KMS-11 (cell line): ENCODE data around the gene KCND2.
"Not testable (repeated sequence)": the region's sequence is repeated elsewhere in the genome, so short reads cannot be mapped to it uniquely, and the experiment has no call there.

Experiments used
- H2AFZ ChIP-seq: fragments of 200-600 bp; sonication (generic); 2 replicates; pipeline ENCODE4 v1.6.1; 2016; ENCODE audit warnings: antibody characterized with exemption, mixed run types, low read depth
- H3K27ac ChIP-seq: fragments of 200-600 bp; sonication (generic); 2 replicates; pipeline ENCODE4 v1.6.1; 2016; ENCODE audit warnings: mild to moderate bottlenecking, mixed run types
- H3K27me3 ChIP-seq: fragments of 200-600 bp; sonication (generic); 2 replicates; pipeline ENCODE4 v1.6.1; 2017; ENCODE audit warnings: mild to moderate bottlenecking, low read depth, mixed run types, moderate library complexity; ENCODE audit not compliant: insufficient read depth
- H3K36me3 ChIP-seq: fragments of 200-600 bp; sonication (generic); 2 replicates; pipeline ENCODE4 v1.6.1; 2017; ENCODE audit warnings: mild to moderate bottlenecking, mixed run types; ENCODE audit not compliant: insufficient read depth
- H3K4me1 ChIP-seq: fragments of 200-600 bp; sonication (generic); 2 replicates; pipeline ENCODE4 v1.6.1; 2016; ENCODE audit warnings: mild to moderate bottlenecking, low read depth, mixed run types; ENCODE audit not compliant: poor library complexity, severe bottlenecking
- H3K4me2 ChIP-seq: fragments of 200-600 bp; sonication (generic); 2 replicates; pipeline ENCODE4 v1.7.0; 2016; ENCODE audit warnings: mild to moderate bottlenecking, mixed run types
- H3K4me3 ChIP-seq: fragments of 200-600 bp; sonication (generic); IDR thresholded peaks from 2 replicates; pipeline ENCODE4 v1.6.1; 2017; ENCODE audit warnings: low read depth, low read length, mixed read lengths; ENCODE audit not compliant: insufficient read depth
- H3K79me2 ChIP-seq: fragments of 200-600 bp; sonication (generic); 2 replicates; pipeline ENCODE4 v1.6.1; 2016; ENCODE audit warnings: low read depth, mixed run types; ENCODE audit not compliant: insufficient read depth
- H3K9ac ChIP-seq: fragments of 200-600 bp; sonication (generic); 2 replicates; pipeline ENCODE4 v1.6.1; 2016; ENCODE audit warnings: mild to moderate bottlenecking, mixed run types
- H4K20me1 ChIP-seq: fragments of 200-600 bp; sonication (generic); 2 replicates; pipeline ENCODE4 v1.6.1; 2016; ENCODE audit warnings: mild to moderate bottlenecking, mixed run types; ENCODE audit not compliant: insufficient read depth
- TF ChIP-seq, protein P1 (sequence below): fragments of 200-600 bp; sonication (generic); conservative IDR thresholded peaks from 2 replicates; pipeline ENCODE4 v1.6.1; 2017; ENCODE audit warnings: low read depth, mild to moderate bottlenecking, antibody characterized with exemption, low read length, moderate library complexity, mixed read lengths

KCND2 gene

DNA sequence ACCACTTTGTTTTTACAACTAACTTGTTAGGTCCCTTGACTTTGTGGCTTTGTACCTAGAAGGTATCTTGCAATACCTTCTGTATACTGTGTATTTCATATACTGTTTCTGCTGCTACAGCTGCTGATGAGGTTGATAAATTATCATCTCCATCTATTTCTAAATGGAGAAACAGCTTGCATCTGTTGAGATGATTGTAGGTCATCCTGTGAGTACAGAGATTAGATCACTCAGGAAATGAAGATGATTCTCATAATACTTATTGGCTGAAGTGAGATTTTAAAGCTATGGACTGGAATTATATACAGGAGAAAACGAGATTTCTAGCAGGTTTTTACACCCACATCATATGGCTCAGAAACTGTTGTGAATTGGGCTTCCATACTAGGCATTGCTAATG lies 280.5 kb downstream of the KCND2 start:
- Histone ChIP-seq H3K36me3 (no peaks in the 10 kb centered on the region), H4K20me1 (no peaks in the 10 kb centered on the region), H3K27me3 (no peaks in the 10 kb centered on the region), H3K4me1 (peaks cover 8% of the 10 kb centered on the region), H2AFZ (no peak overlapping the region), H3K4me2 (no peak overlapping the region), H3K4me3 (no peak overlapping the region), H3K9ac (no peak overlapping the region), H3K27ac (no peak overlapping the region), H3K79me2 (no peaks in the 10 kb centered on the region)
- TF ChIP-seq, protein P1, sequence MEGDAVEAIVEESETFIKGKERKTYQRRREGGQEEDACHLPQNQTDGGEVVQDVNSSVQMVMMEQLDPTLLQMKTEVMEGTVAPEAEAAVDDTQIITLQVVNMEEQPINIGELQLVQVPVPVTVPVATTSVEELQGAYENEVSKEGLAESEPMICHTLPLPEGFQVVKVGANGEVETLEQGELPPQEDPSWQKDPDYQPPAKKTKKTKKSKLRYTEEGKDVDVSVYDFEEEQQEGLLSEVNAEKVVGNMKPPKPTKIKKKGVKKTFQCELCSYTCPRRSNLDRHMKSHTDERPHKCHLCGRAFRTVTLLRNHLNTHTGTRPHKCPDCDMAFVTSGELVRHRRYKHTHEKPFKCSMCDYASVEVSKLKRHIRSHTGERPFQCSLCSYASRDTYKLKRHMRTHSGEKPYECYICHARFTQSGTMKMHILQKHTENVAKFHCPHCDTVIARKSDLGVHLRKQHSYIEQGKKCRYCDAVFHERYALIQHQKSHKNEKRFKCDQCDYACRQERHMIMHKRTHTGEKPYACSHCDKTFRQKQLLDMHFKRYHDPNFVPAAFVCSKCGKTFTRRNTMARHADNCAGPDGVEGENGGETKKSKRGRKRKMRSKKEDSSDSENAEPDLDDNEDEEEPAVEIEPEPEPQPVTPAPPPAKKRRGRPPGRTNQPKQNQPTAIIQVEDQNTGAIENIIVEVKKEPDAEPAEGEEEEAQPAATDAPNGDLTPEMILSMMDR: no peak

DNA sequence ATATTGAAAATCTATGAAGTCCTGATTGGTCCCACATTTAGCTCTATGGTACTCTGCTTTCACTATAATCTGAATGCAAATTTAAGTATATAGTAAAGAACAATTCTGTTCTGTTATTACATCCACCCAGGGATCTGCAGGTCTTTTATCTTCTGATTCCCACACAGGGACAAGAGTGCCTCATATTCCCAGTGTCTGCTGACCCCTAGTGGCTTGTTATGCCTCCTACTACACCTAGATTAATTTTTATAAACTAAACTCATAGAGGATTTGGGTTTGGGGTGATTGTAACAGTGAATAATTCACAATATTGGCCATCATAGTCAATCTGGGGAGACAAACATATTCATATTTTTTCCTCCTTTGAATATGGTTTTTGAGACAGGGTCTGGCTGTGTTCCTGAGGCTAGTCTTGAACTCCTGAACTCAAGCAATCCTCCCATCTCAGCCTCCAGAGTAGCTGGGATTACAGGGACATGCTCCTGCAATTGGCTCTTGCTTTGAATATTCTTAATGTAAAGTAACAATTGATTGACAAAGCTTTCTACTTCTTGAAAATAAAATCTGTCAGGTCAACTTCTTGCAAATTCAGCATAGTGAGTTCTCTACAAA lies 282.1 kb downstream of the KCND2 start:
- no peaks in the 10 kb centered on the region for H3K79me2 ChIP-seq

DNA sequence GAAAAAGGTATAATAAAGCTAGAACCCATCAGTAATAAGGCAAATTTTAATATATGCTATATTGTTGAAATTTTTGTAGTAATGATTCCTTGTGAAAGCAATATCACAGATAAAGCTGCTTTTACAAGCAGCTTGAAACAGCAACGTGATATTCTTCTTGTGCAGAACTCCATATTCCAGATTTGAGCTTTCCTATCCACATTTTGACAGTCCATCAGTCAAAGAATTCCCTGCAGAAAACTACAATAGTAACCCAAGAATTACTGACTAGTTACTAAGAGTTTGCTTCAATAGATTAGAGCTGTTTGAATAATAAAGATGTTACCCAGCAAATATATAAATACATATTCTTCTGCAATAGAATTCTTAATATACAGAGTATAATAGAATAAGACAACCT lies 291.2 kb downstream of the KCND2 start:
- TF ChIP-seq, protein P1: no peak
- no peak overlapping the region for H2AFZ ChIP-seq
- no peaks in the 10 kb centered on the region for H3K4me1 ChIP-seq
- H3K4me2 ChIP-seq: no peak overlapping the region
- no peak overlapping the region for H3K9ac ChIP-seq
- H3K27ac ChIP-seq: no peak overlapping the region
- no peaks in the 10 kb centered on the region for H3K27me3 ChIP-seq
- H4K20me1 ChIP-seq: no peaks in the 10 kb centered on the region
- no peaks in the 10 kb centered on the region for H3K36me3 ChIP-seq
- no peaks in the 10 kb centered on the region for H3K79me2 ChIP-seq
- no peak overlapping the region for H3K4me3 ChIP-seq

More for the DNA sequence above, 282.1 kb downstream of the KCND2 start:
- Histone ChIP-seq H3K36me3 (no peaks in the 10 kb centered on the region), H3K4me3 (no peak overlapping the region), H3K4me2 (no peak overlapping the region), H2AFZ (no peak overlapping the region), H3K27me3 (no peaks in the 10 kb centered on the region), H4K20me1 (no peaks in the 10 kb centered on the region), H3K27ac (no peak overlapping the region), H3K4me1 (peaks cover 8% of the 10 kb centered on the region), H3K9ac (no peak overlapping the region)
- TF ChIP-seq, protein P1: peak; percentile 96

- no peaks in the 10 kb centered on the region for H3K27me3 ChIP-seq
- H3K36me3 ChIP-seq: no peaks in the 10 kb centered on the region
- H3K4me2 ChIP-seq: no peak overlapping the region
- H3K4me1 ChIP-seq: no peaks in the 10 kb centered on the region
- no peak overlapping the region for H2AFZ ChIP-seq
- no peak overlapping the region for H3K9ac ChIP-seq
- H3K79me2 ChIP-seq: no peaks in the 10 kb centered on the region
- TF ChIP-seq, protein P1: no peak
- no peaks in the 10 kb centered on the region for H4K20me1 ChIP-seq
- H3K4me3 ChIP-seq: no peak overlapping the region
- H3K27ac ChIP-seq: no peak overlapping the region
Measured at GRCh38 chr7:120567204-120567603, 294.2 kb downstream of the KCND2 start.

GRCh38 chr7:120578657-120579056 lies 305.7 kb downstream of the KCND2 start:
- H3K4me3 ChIP-seq, H3K4me2 ChIP-seq, H3K9ac ChIP-seq, H3K79me2 ChIP-seq, H3K27me3 ChIP-seq, H4K20me1 ChIP-seq, H3K27ac ChIP-seq, H3K4me1 ChIP-seq, H3K36me3 ChIP-seq, H2AFZ ChIP-seq: not testable (repeated sequence)
